HEK293 (cell line): ENCODE data around the gene REV3L.

Experiments
- GLIS1 ChIP-seq: fragments of 450-650 bp; formaldehyde crosslinking; IDR thresholded peaks from 2 replicates; pipeline ENCODE4 v1.5.1; 2016; ENCODE audit warnings: missing biosample characterization, missing genetic modification characterization
- INSM2 ChIP-seq: fragments of 450-650 bp; formaldehyde crosslinking; IDR thresholded peaks from 2 replicates; pipeline ENCODE4 v1.5.1; 2016; ENCODE audit warnings: missing biosample characterization, missing genetic modification characterization
- KLF7 ChIP-seq: fragments of 450-650 bp; formaldehyde crosslinking; IDR thresholded peaks from 2 replicates; pipeline ENCODE4 v1.5.1; 2016; ENCODE audit warnings: missing biosample characterization, missing genetic modification characterization, borderline replicate concordance
- KLF9 ChIP-seq: fragments of 450-650 bp; formaldehyde crosslinking; IDR thresholded peaks from 2 replicates; pipeline ENCODE4 v1.5.1; 2016; ENCODE audit warnings: missing biosample characterization, missing genetic modification characterization, low read depth
- PRDM1 ChIP-seq: fragments of 450-650 bp; formaldehyde crosslinking; IDR thresholded peaks from 2 replicates; pipeline ENCODE4; 2016; ENCODE audit warnings: missing biosample characterization, missing genetic modification characterization
- PRDM10 ChIP-seq: fragments of 450-650 bp; formaldehyde crosslinking; IDR thresholded peaks from 2 replicates; pipeline ENCODE4 v1.5.1; 2016; ENCODE audit warnings: missing biosample characterization, missing genetic modification characterization
- REST ChIP-seq: fragments of 450-650 bp; formaldehyde crosslinking; IDR thresholded peaks from 2 replicates; pipeline ENCODE4 v1.5.1; 2016; ENCODE audit warnings: missing biosample characterization, missing genetic modification characterization
- SETDB1 ChIP-seq: IDR thresholded peaks from one replicate; pipeline ENCODE4 v1.6.1; 2017; ENCODE audit warnings: mild to moderate bottlenecking, low read length, moderate library complexity, mixed read lengths; ENCODE audit not compliant: insufficient read length
- TCF7L2 ChIP-seq: IDR thresholded peaks from 2 replicates; pipeline ENCODE4 v1.6.1; 2011; ENCODE audit warnings: low read depth, mild to moderate bottlenecking, inconsistent platforms, low read length, moderate library complexity, borderline replicate concordance
- ZBTB17 ChIP-seq: fragments of 450-650 bp; formaldehyde crosslinking; IDR thresholded peaks from 2 replicates; pipeline ENCODE4 v1.5.1; 2016; ENCODE audit warnings: missing biosample characterization, missing genetic modification characterization
- ZFHX2 ChIP-seq: fragments of 450-650 bp; formaldehyde crosslinking; conservative IDR thresholded peaks from 2 replicates; pipeline ENCODE4 v1.5.1; 2016; ENCODE audit warnings: missing biosample characterization, missing genetic modification characterization
- ZFP69B ChIP-seq: fragments of 450-650 bp; formaldehyde crosslinking; IDR thresholded peaks from 2 replicates; pipeline ENCODE4 v1.5.1; 2016; ENCODE audit warnings: missing biosample characterization, missing genetic modification characterization
- ZNF266 ChIP-seq: fragments of 450-650 bp; formaldehyde crosslinking; IDR thresholded peaks from 2 replicates; pipeline ENCODE4 v1.5.1; 2016; ENCODE audit warnings: missing biosample characterization, missing genetic modification characterization, low read depth
- ZNF354C ChIP-seq: fragments of 450-650 bp; formaldehyde crosslinking; IDR thresholded peaks from 2 replicates; pipeline ENCODE4 v1.5.1; 2016; ENCODE audit warnings: missing biosample characterization, missing genetic modification characterization, low read depth, borderline replicate concordance
- ZNF37A ChIP-seq: fragments of 450-650 bp; IDR thresholded peaks from 2 replicates; pipeline ENCODE4 v1.5.1; 2018; ENCODE audit warnings: missing biosample characterization, missing genetic modification characterization
- ZNF423 ChIP-seq: fragments of 450-650 bp; formaldehyde crosslinking; IDR thresholded peaks from 2 replicates; pipeline ENCODE4 v1.5.1; 2016; ENCODE audit warnings: missing biosample characterization, missing genetic modification characterization
- ZNF473 ChIP-seq: fragments of 450-650 bp; formaldehyde crosslinking; IDR thresholded peaks from 2 replicates; pipeline ENCODE4 v1.5.1; 2017; ENCODE audit warnings: missing biosample characterization, missing genetic modification characterization
- ZNF48 ChIP-seq: fragments of 450-650 bp; formaldehyde crosslinking; IDR thresholded peaks from 2 replicates; pipeline ENCODE4 v1.5.1; 2016; ENCODE audit warnings: missing biosample characterization, missing genetic modification characterization
- ZNF513 ChIP-seq: fragments of 450-650 bp; IDR thresholded peaks from 2 replicates; pipeline ENCODE4 v1.5.1; 2018; ENCODE audit warnings: missing biosample characterization, missing genetic modification characterization
- ZNF544 ChIP-seq: fragments of 450-650 bp; formaldehyde crosslinking; IDR thresholded peaks from 2 replicates; pipeline ENCODE4 v1.5.0; 2017; ENCODE audit warnings: missing biosample characterization, missing genetic modification characterization
- ZNF549 ChIP-seq: fragments of 450-650 bp; IDR thresholded peaks from 2 replicates; pipeline ENCODE4 v1.5.1; 2018; ENCODE audit warnings: missing biosample characterization, missing genetic modification characterization, mild to moderate bottlenecking, inconsistent platforms, moderate library complexity
- ZNF645 ChIP-seq: fragments of 450-650 bp; formaldehyde crosslinking; IDR thresholded peaks from 2 replicates; pipeline ENCODE4; 2016; ENCODE audit warnings: missing biosample characterization, missing genetic modification characterization
- ZNF830 ChIP-seq: fragments of 450-650 bp; IDR thresholded peaks from 2 replicates; pipeline ENCODE4 v1.5.0; 2018; ENCODE audit warnings: missing biosample characterization, missing genetic modification characterization, low read depth, mild to moderate bottlenecking, moderate library complexity
- TF ChIP-seq, protein P1 (sequence below): fragments of 450-650 bp; formaldehyde crosslinking; IDR thresholded peaks from 2 replicates; pipeline ENCODE4 v1.5.1; 2016; ENCODE audit warnings: missing biosample characterization, missing genetic modification characterization, low read depth
- TF ChIP-seq, protein P2 (sequence below): fragments of 450-650 bp; formaldehyde crosslinking; optimal IDR thresholded peaks from 2 replicates; pipeline ENCODE3; 2016; ENCODE audit warnings: missing biosample characterization, mild to moderate bottlenecking, missing genetic modification characterization

REV3L gene

DNA sequence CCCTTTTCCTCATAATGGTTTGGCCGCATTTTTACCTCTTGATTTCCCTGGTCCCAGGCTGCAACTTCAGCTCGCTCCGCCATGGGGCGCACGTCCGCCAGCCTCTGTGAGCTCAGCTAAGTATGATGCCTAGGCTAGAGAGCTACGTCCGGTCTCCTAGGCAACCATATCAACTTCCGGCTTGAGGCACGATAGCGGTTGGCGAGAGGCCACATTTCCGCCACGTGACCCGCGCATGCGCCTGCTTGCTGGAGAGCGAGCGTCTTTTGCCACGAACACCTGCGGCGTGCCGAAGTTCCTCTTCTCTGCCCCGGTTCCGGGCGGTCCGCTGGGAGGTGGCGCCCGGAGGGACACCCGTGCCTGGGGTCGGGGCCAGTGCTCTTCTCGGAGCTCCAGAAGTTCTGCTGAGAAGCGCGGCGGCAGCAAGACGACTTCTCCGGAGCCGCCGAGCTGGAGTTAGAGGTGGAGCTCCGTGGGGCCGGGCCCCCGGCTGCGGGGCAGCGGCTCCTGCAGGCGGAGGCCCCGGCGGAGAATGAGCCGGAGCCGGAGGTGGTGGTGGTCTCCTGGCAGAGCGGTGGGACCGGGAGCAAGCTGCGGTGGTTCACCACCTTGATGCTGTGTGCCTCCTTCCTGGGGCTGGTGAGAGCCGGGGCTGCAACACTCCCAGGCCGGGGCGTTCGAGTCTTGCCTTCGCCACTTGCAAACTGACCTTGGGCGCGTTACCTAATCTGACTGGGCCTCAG is 223.8 kb downstream of the REV3L start (continued):
- TF ChIP-seq, protein P1, sequence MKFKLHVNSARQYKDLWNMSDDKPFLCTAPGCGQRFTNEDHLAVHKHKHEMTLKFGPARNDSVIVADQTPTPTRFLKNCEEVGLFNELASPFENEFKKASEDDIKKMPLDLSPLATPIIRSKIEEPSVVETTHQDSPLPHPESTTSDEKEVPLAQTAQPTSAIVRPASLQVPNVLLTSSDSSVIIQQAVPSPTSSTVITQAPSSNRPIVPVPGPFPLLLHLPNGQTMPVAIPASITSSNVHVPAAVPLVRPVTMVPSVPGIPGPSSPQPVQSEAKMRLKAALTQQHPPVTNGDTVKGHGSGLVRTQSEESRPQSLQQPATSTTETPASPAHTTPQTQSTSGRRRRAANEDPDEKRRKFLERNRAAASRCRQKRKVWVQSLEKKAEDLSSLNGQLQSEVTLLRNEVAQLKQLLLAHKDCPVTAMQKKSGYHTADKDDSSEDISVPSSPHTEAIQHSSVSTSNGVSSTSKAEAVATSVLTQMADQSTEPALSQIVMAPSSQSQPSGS (tag by site-specific recombination): no peak
- TF ChIP-seq ZNF423 (tag by site-specific recombination): no peak
- TF ChIP-seq PRDM1 (tag by site-specific recombination): no peak
- no peak for TF ChIP-seq ZNF48 (tag by site-specific recombination)
- TF ChIP-seq KLF9: 0 out of 2 replicates have a peak, but pooled peaks have one; percentile 25
- no peak for TF ChIP-seq ZNF544 (tag by site-specific recombination)
- TF ChIP-seq TCF7L2: no peak
- no peak for TF ChIP-seq ZNF354C
- TF ChIP-seq ZNF473 (tag by site-specific recombination): no peak
- no peak for TF ChIP-seq SETDB1
- no peak; the same call in none of the 2 replicates for TF ChIP-seq PRDM10 (tag by site-specific recombination)
- TF ChIP-seq ZNF37A: no peak; the same call in 1 of the 2 replicates
- no peak for TF ChIP-seq ZNF830
- no peak for TF ChIP-seq ZNF266 (tag by site-specific recombination)
- no peak for TF ChIP-seq ZNF513 (tag by site-specific recombination)
- TF ChIP-seq GLIS1 (tag by site-specific recombination): peak; percentile 70
- TF ChIP-seq ZFP69B (tag by site-specific recombination): no peak; the same call in none of the 2 replicates
- no peak for TF ChIP-seq ZNF549 (tag by site-specific recombination)
- TF ChIP-seq, protein P2, sequence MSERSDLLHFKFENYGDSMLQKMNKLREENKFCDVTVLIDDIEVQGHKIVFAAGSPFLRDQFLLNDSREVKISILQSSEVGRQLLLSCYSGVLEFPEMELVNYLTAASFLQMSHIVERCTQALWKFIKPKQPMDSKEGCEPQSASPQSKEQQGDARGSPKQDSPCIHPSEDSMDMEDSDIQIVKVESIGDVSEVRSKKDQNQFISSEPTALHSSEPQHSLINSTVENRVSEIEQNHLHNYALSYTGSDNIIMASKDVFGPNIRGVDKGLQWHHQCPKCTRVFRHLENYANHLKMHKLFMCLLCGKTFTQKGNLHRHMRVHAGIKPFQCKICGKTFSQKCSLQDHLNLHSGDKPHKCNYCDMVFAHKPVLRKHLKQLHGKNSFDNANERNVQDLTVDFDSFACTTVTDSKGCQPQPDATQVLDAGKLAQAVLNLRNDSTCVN (tag by site-specific recombination): peak; percentile 38
- TF ChIP-seq ZBTB17: peak; percentile 87
- no peak for TF ChIP-seq REST
- no peak for TF ChIP-seq ZNF645 (tag by site-specific recombination)
- no peak for TF ChIP-seq ZFHX2 (tag by site-specific recombination)
- no peak for TF ChIP-seq KLF7 (tag by site-specific recombination)
- no peak for TF ChIP-seq INSM2 (tag by site-specific recombination)
